ENCODE measurements around the gene GRIK1.

The GRIK1 gene

GRCh38 chr21:29749957-29750356 lies 189.8 kb downstream of the GRIK1 start:
- H3K9me3 ChIP-seq (ENCODE audit: low read length), result no peaks in the 10 kb centered on the region
- no peaks in the 10 kb centered on the region for H3K36me3 ChIP-seq (ENCODE audit: insufficient read depth, low read length)
- H3K9ac ChIP-seq (ENCODE audit: low read length), result no peak overlapping the region
- H2AFZ ChIP-seq (ENCODE audit: low read length), result no peak overlapping the region
- H3K4me2 ChIP-seq (ENCODE audit: low read length), result no peak overlapping the region
- no peaks in the 10 kb centered on the region for H4K20me1 ChIP-seq (ENCODE audit: insufficient read depth, low read length)
- H3K27me3 ChIP-seq (ENCODE audit: insufficient read depth, low read length), result no peaks in the 10 kb centered on the region
- no peak overlapping the region for H3K27ac ChIP-seq (ENCODE audit: low read depth, low read length, poor library complexity, severe bottlenecking)
- H3F3A ChIP-seq (ENCODE audit: insufficient read depth, low read length), result no peaks in the 10 kb centered on the region
- no peaks in the 10 kb centered on the region for H3K4me1 ChIP-seq (ENCODE audit: insufficient read depth, low read length, severe bottlenecking)
- no peaks in the 10 kb centered on the region for H3K9me2 ChIP-seq (ENCODE audit: low read depth, low read length)
- no peak overlapping the region for H3K4me3 ChIP-seq (ENCODE audit: low read depth, low read length, poor library complexity, severe bottlenecking)
- H3K79me2 ChIP-seq (ENCODE audit: insufficient read depth, low read length), result no peaks in the 10 kb centered on the region
- TF ChIP-seq EZH2 (IDR thresholded peaks at IDR 0.05; ENCODE audit: borderline replicate concordance, low read length) (no peak), CTCF (IDR thresholded peaks at IDR 0.05; ENCODE audit: low read length) (no peak)

- TF ChIP-seq EZH2 (IDR thresholded peaks at IDR 0.05; ENCODE audit: borderline replicate concordance, low read length) (no peak), CTCF (IDR thresholded peaks at IDR 0.05; ENCODE audit: low read length) (no peak)
- no peak overlapping the region for H3K27ac ChIP-seq (ENCODE audit: low read depth, low read length, poor library complexity, severe bottlenecking)
- H3K4me3 ChIP-seq (ENCODE audit: low read depth, low read length, poor library complexity, severe bottlenecking), result no peak overlapping the region
- H3K4me1 ChIP-seq (ENCODE audit: insufficient read depth, low read length, severe bottlenecking), result no peaks in the 10 kb centered on the region
- H4K20me1 ChIP-seq (ENCODE audit: insufficient read depth, low read length), result no peaks in the 10 kb centered on the region
- H3K9ac ChIP-seq (ENCODE audit: low read length), result no peak overlapping the region
- no peaks in the 10 kb centered on the region for H3K36me3 ChIP-seq (ENCODE audit: insufficient read depth, low read length)
- no peaks in the 10 kb centered on the region for H3K27me3 ChIP-seq (ENCODE audit: insufficient read depth, low read length)
- H3F3A ChIP-seq (ENCODE audit: insufficient read depth, low read length), result no peaks in the 10 kb centered on the region
- H3K9me3 ChIP-seq (ENCODE audit: low read length), result no peaks in the 10 kb centered on the region
- H3K4me2 ChIP-seq (ENCODE audit: low read length), result no peak overlapping the region
- no peak overlapping the region for H2AFZ ChIP-seq (ENCODE audit: low read length)
- H3K9me2 ChIP-seq (ENCODE audit: low read depth, low read length), result no peaks in the 10 kb centered on the region
- H3K79me2 ChIP-seq (ENCODE audit: insufficient read depth, low read length), result no peaks in the 10 kb centered on the region
Observed at GRCh38 chr21:29749223-29749622, 190.6 kb downstream of the GRIK1 start.

GRCh38 chr21:29748391-29749167 lies 191.2 kb downstream of the GRIK1 start:
- no peaks in the 10 kb centered on the region for H3K4me1 ChIP-seq (ENCODE audit: insufficient read depth, low read length, severe bottlenecking)
- H3K9ac ChIP-seq (ENCODE audit: low read length), result no peak overlapping the region
- no peak overlapping the region for H3K27ac ChIP-seq (ENCODE audit: low read depth, low read length, poor library complexity, severe bottlenecking)
- H3K36me3 ChIP-seq (ENCODE audit: insufficient read depth, low read length), result no peaks in the 10 kb centered on the region
- no peaks in the 10 kb centered on the region for H3K27me3 ChIP-seq (ENCODE audit: insufficient read depth, low read length)
- H4K20me1 ChIP-seq (ENCODE audit: insufficient read depth, low read length), result no peaks in the 10 kb centered on the region
- no peak overlapping the region for H2AFZ ChIP-seq (ENCODE audit: low read length)
- TF ChIP-seq CTCF (IDR thresholded peaks at IDR 0.05; ENCODE audit: low read length), result no peak
- H3K9me3 ChIP-seq (ENCODE audit: low read length), result no peaks in the 10 kb centered on the region
- H3K9me2 ChIP-seq (ENCODE audit: low read depth, low read length), result no peaks in the 10 kb centered on the region
- H3K4me3 ChIP-seq (ENCODE audit: low read depth, low read length, poor library complexity, severe bottlenecking), result no peak overlapping the region
- H3F3A ChIP-seq (ENCODE audit: insufficient read depth, low read length), result no peaks in the 10 kb centered on the region
- H3K79me2 ChIP-seq (ENCODE audit: insufficient read depth, low read length), result no peaks in the 10 kb centered on the region
- no peak overlapping the region for H3K4me2 ChIP-seq (ENCODE audit: low read length)
